ENCODE results near the gene INPP5K.

INPP5K gene

GRCh38 chr17:1535737-1536136 lies 19.3 kb upstream of the INPP5K start:
- Histone ChIP-seq H3K9ac (ENCODE audit: low read length) (no peak overlapping the region), H3K4me1 (ENCODE audit: low read length) (peaks cover 3% of the 10 kb centered on the region; the same call in 1 of the 2 replicates), H3K79me2 (ENCODE audit: low read length) (no peaks in the 10 kb centered on the region), H3K9me3 (replicated peaks; ENCODE audit: insufficient read depth, low read length) (no peaks in the 10 kb centered on the region), H4K20me1 (ENCODE audit: insufficient read depth, low read length) (no peaks in the 10 kb centered on the region), H3K36me3 (replicated peaks; ENCODE audit: insufficient read depth, low read length) (peaks cover 4% of the 10 kb centered on the region; the same call in 1 of the 2 replicates), H3K9me2 (replicated peaks; ENCODE audit: insufficient read depth, low read length) (no peaks in the 10 kb centered on the region), H3K27me3 (replicated peaks; ENCODE audit: insufficient read depth, low read length) (no peaks in the 10 kb centered on the region), H3K4me3 (ENCODE audit: low read length) (no peak overlapping the region), H2AFZ (ENCODE audit: low read length) (no peak overlapping the region), H3F3A (ENCODE audit: insufficient read depth, low read length) (no peaks in the 10 kb centered on the region), H3K4me2 (ENCODE audit: low read depth, low read length) (no peak overlapping the region), H3K27ac (ENCODE audit: low read length) (no peak overlapping the region)
- no peak for TF ChIP-seq CTCF (IDR thresholded peaks at IDR 0.05; ENCODE audit: low read length)
- TF ChIP-seq EZH2 (optimal IDR thresholded peaks at IDR 0.05; ENCODE audit: low read depth, low read length) = no peak
- TF ChIP-seq EZH2phosphoT487 (IDR thresholded peaks at IDR 0.05; ENCODE audit: low read length) = no peak
- no peak for DNase-seq

GRCh38 chr17:1533661-1534325 lies 17.4 kb upstream of the INPP5K start:
- H3K4me2 ChIP-seq (ENCODE audit: low read depth, low read length) = no peak overlapping the region
- H3K79me2 ChIP-seq (ENCODE audit: low read length) = no peaks in the 10 kb centered on the region
- H2AFZ ChIP-seq (ENCODE audit: low read length) = no peak overlapping the region
- H3K27ac ChIP-seq (ENCODE audit: low read length) = no peak overlapping the region
- peaks cover 5% of the 10 kb centered on the region; the same call in 1 of the 2 replicates for H3F3A ChIP-seq (ENCODE audit: insufficient read depth, low read length)
- H3K4me3 ChIP-seq (ENCODE audit: low read length) = no peak overlapping the region
- no peak for TF ChIP-seq CTCF (IDR thresholded peaks at IDR 0.05; ENCODE audit: low read length)
- no peak for TF ChIP-seq EZH2phosphoT487 (IDR thresholded peaks at IDR 0.05; ENCODE audit: low read length)
- H3K36me3 ChIP-seq (replicated peaks; ENCODE audit: insufficient read depth, low read length) = peaks cover 4% of the 10 kb centered on the region; the same call in 1 of the 2 replicates
- DNase-seq = no peak
- H3K9me3 ChIP-seq (replicated peaks; ENCODE audit: insufficient read depth, low read length) = no peaks in the 10 kb centered on the region
- H3K27me3 ChIP-seq (replicated peaks; ENCODE audit: insufficient read depth, low read length) = no peaks in the 10 kb centered on the region
- peaks cover 11% of the 10 kb centered on the region for H3K4me1 ChIP-seq (ENCODE audit: low read length)
- no peak overlapping the region for H3K9ac ChIP-seq (ENCODE audit: low read length)
- no peaks in the 10 kb centered on the region for H3K9me2 ChIP-seq (replicated peaks; ENCODE audit: insufficient read depth, low read length)
- no peaks in the 10 kb centered on the region for H4K20me1 ChIP-seq (ENCODE audit: insufficient read depth, low read length)

- peaks cover 5% of the 10 kb centered on the region; the same call in 1 of the 2 replicates for H3F3A ChIP-seq (ENCODE audit: insufficient read depth, low read length)
- no peak for DNase-seq
- H3K4me2 ChIP-seq (ENCODE audit: low read depth, low read length) = no peak overlapping the region
- H3K9me3 ChIP-seq (replicated peaks; ENCODE audit: insufficient read depth, low read length) = no peaks in the 10 kb centered on the region
- H3K9me2 ChIP-seq (replicated peaks; ENCODE audit: insufficient read depth, low read length) = no peaks in the 10 kb centered on the region
- H3K27me3 ChIP-seq (replicated peaks; ENCODE audit: insufficient read depth, low read length) = no peaks in the 10 kb centered on the region
- H3K4me1 ChIP-seq (ENCODE audit: low read length) = peaks cover 11% of the 10 kb centered on the region
- H3K9ac ChIP-seq (ENCODE audit: low read length) = no peak overlapping the region
- no peak overlapping the region for H3K27ac ChIP-seq (ENCODE audit: low read length)
- H3K4me3 ChIP-seq (ENCODE audit: low read length) = no peak overlapping the region
- no peak overlapping the region for H2AFZ ChIP-seq (ENCODE audit: low read length)
- H4K20me1 ChIP-seq (ENCODE audit: insufficient read depth, low read length) = no peaks in the 10 kb centered on the region
- TF ChIP-seq CTCF (IDR thresholded peaks at IDR 0.05; ENCODE audit: low read length) (peak; percentile 26), EZH2phosphoT487 (IDR thresholded peaks at IDR 0.05; ENCODE audit: low read length) (no peak), EZH2 (optimal IDR thresholded peaks at IDR 0.05; ENCODE audit: low read depth, low read length) (no peak)
- no peaks in the 10 kb centered on the region for H3K79me2 ChIP-seq (ENCODE audit: low read length)
- H3K36me3 ChIP-seq (replicated peaks; ENCODE audit: insufficient read depth, low read length) = peaks cover 4% of the 10 kb centered on the region
These were observed 16.6 kb upstream of the INPP5K start for GRCh38 chr17:1532836-1533602.

Data from MM.1S (cell line).